Measurements from ENCODE around the gene SPDEF. TPM values are rescaled to one million over a fixed set of nuclear protein-coding genes. Genes with fewer than 3 reads are reported as not detected.

SPDEF gene
- total RNA-seq (2021) (0.85 and 1.4 TPM in 2 replicates), Bru-seq, nascent RNA (percentile 21 among the genes with signal in this experiment), BruChase-seq, experiment 1, labeled RNA remaining after a 2-hour chase (percentile 35 among the genes with signal in this experiment), BruChase-seq, experiment 2, labeled RNA remaining after a 6-hour chase (percentile 30 among the genes with signal in this experiment)
- long read RNA-seq, partial matches to known transcripts = 0 of 3 reads
- long read RNA-seq, other reads (novel, unspliced or antisense) = 0 of 3 reads

DNA sequence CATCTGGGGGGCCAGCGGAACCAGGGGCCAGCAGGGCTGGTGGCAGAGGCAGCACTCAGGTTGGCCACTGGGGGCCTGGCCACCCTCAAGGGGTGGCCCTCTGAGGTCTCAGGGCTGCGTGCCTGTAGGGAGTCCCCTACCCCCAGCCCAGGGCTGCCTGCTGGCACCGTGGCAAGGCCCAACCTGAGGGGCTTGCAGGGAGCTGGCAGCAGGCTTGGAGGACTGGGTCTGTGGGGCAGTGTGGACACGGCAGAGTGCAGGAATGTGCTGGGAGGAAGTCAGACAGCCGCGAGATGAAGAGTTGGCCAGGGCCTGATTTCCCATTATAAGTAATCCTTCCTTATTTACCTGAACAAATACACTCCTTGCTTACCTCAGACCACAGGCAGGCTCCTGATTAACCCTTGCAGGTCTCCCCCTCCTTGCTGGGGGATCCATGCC, at the start of gene SPDEF:
SPDEF (minus strand) TSS at position 299 of the 441 bp plus-strand sequence. CDS start 11,874 bp downstream, outside the sequence.
- ChIA-PET CTCF (no interaction called here), POLR2A (ENCODE audit: unreplicated experiment) (interaction anchor here (0.6 to 0.7 kb wide), 2 partner anchors 29 to 309 kb away, joined by 5 to 11 read pairs; no protein-coding TSS in a partner anchor)
- H3K4me1 ChIP-seq (replicated peaks; ENCODE audit: insufficient read depth) = peaks cover 47% of the 10 kb centered on the region
- H3K36me3 ChIP-seq (ENCODE audit: low read depth) = no peaks in the 10 kb centered on the region
- BruUV-seq (replicated peaks) = no TSS peak
- TF ChIP-seq, protein P1, sequence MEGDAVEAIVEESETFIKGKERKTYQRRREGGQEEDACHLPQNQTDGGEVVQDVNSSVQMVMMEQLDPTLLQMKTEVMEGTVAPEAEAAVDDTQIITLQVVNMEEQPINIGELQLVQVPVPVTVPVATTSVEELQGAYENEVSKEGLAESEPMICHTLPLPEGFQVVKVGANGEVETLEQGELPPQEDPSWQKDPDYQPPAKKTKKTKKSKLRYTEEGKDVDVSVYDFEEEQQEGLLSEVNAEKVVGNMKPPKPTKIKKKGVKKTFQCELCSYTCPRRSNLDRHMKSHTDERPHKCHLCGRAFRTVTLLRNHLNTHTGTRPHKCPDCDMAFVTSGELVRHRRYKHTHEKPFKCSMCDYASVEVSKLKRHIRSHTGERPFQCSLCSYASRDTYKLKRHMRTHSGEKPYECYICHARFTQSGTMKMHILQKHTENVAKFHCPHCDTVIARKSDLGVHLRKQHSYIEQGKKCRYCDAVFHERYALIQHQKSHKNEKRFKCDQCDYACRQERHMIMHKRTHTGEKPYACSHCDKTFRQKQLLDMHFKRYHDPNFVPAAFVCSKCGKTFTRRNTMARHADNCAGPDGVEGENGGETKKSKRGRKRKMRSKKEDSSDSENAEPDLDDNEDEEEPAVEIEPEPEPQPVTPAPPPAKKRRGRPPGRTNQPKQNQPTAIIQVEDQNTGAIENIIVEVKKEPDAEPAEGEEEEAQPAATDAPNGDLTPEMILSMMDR (conservative IDR thresholded peaks at IDR 0.05) = no peak; the same call in 1 of the 2 replicates
- no peak for TF ChIP-seq EZH2 (IDR thresholded peaks at IDR 0.05; ENCODE audit: low read depth)
- intact Hi-C loops (cut with micrococcal nuclease; ENCODE audit: unreplicated experiment) = no loop called here
- H3K9me3 ChIP-seq (ENCODE audit: insufficient read depth, low read depth) = peaks cover 4% of the 10 kb centered on the region; the same call in 1 of the 2 replicates
- no peaks in the 10 kb centered on the region for H3K79me2 ChIP-seq (ENCODE audit: low read depth)
- H3K9me2 ChIP-seq (ENCODE audit: insufficient read depth) = no peaks in the 10 kb centered on the region
- H3K4me3 ChIP-seq = peak within 1 kb of the TSS; percentile 50
- peak within 1 kb of the TSS; percentile 66; the same call in 1 of the 2 replicates for H2AFZ ChIP-seq
- H3K4me2 ChIP-seq = peak within 1 kb of the TSS; percentile 77
- DNase-seq = peak; percentile 43 to 75
- H3K27ac ChIP-seq = 0 out of 2 replicates have a peak within 1 kb of the TSS, but pooled peaks have one; percentile 13
- peaks cover 16% of the 10 kb centered on the region; the same call in 1 of the 2 replicates for H3F3A ChIP-seq (ENCODE audit: insufficient read depth, low read depth)
- H3K27me3 ChIP-seq (ENCODE audit: insufficient read depth, low read depth) = no peaks in the 10 kb centered on the region
- no peaks in the 10 kb centered on the region for H4K20me1 ChIP-seq (ENCODE audit: insufficient read depth)

DNA sequence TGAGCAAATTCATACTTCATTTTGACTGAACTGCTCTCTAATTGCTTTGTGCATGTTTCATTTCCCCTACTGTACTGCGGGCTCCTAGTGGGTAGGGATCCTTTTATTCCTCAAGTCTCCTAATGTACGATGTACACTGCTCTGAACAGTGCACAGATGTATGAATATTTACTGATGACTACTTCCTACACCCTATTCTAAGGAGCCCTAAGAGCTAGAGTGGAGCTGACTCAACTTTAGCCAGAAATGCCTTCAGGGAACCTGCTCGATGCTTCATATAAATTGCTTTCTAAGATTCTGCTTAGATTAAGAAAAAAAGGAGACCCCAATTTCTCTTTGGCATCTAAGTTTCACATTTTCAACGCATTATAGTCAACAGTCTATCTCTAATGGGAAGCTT, 47.6 kb upstream of the SPDEF start:
- Histone ChIP-seq H3K27ac (no peak overlapping the region), H3K4me1 (replicated peaks; ENCODE audit: insufficient read depth) (peaks cover 14% of the 10 kb centered on the region), H3F3A (ENCODE audit: insufficient read depth, low read depth) (peaks cover 15% of the 10 kb centered on the region; the same call in 1 of the 2 replicates), H3K36me3 (ENCODE audit: low read depth) (no peaks in the 10 kb centered on the region), H3K4me3 (no peak overlapping the region), H2AFZ (no peak overlapping the region), H3K79me2 (ENCODE audit: low read depth) (peaks cover 46% of the 10 kb centered on the region), H3K9me3 (ENCODE audit: insufficient read depth, low read depth) (no peaks in the 10 kb centered on the region), H4K20me1 (ENCODE audit: insufficient read depth) (peaks cover 8% of the 10 kb centered on the region), H3K27me3 (ENCODE audit: insufficient read depth, low read depth) (no peaks in the 10 kb centered on the region), H3K9me2 (ENCODE audit: insufficient read depth) (no peaks in the 10 kb centered on the region), H3K4me2 (no peak overlapping the region)
- ChIA-PET POLR2A (ENCODE audit: unreplicated experiment) (interaction anchor here (0.7 kb wide), 1 partner anchor 215 kb away, joined by 4 read pairs; no protein-coding TSS in a partner anchor), CTCF (interaction anchor here (0.7 kb wide), 1 partner anchor 188 kb away, joined by 3 read pairs; no protein-coding TSS in a partner anchor)
- TF ChIP-seq EZH2 (IDR thresholded peaks at IDR 0.05; ENCODE audit: low read depth) = no peak
- TF ChIP-seq, protein P1 (conservative IDR thresholded peaks at IDR 0.05) = no peak
- no peak for DNase-seq
- no TSS peak for BruUV-seq (replicated peaks)
- intact Hi-C loops (cut with micrococcal nuclease; ENCODE audit: unreplicated experiment) = no loop called here

DNA sequence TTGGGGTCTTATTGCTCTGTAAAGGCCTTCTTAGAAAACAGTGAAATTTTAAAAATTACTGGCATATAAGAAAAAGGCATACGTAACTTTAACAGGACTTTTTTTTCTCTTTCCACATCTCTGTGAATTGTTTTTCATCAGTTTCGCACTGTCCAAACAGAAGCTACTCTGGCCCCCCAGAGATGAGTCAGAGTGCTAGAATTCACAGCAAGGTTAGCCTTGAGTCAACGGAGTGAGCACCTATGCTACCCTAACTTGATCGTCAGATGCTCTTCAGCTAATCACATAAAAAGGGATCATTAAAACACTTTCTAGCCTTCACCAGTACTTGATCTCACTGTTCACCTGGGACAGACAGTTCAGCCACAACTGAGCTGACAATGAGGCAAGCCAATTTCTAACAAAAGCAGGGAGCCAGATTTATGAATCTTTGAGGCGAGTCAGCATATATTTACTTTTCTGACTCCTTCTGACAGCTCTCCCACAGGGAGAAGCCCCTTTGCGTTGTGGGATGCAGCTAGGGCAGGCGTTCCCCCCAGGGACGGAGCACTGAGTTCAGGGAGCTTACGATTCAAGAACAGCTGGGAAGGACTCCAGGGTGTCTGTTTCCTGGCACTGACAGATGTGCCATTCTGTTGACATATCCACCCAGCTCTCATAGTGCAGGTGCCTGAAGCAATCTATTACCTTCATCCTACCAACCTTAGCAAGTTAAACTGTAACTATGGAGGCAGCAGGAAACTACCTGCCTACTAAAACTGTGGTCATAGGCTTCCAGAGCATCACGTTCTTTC, 46.4 kb upstream of the SPDEF start:
- H3K9me2 ChIP-seq (ENCODE audit: insufficient read depth) = no peaks in the 10 kb centered on the region
- H3K27ac ChIP-seq = 0 out of 2 replicates have a peak overlapping the region, but pooled peaks have one; percentile 29
- peaks cover 14% of the 10 kb centered on the region for H3K4me1 ChIP-seq (replicated peaks; ENCODE audit: insufficient read depth)
- H3K4me3 ChIP-seq = no peak overlapping the region
- CTCF ChIA-PET = no interaction called here
- peak in 1 of 2 experiments; percentile 36 for DNase-seq
- H4K20me1 ChIP-seq (ENCODE audit: insufficient read depth) = peaks cover 8% of the 10 kb centered on the region
- H3K9me3 ChIP-seq (ENCODE audit: insufficient read depth, low read depth) = no peaks in the 10 kb centered on the region
- POLR2A ChIA-PET (ENCODE audit: unreplicated experiment) = no interaction called here
- peaks cover 40% of the 10 kb centered on the region for H3K79me2 ChIP-seq (ENCODE audit: low read depth)
- H3K36me3 ChIP-seq (ENCODE audit: low read depth) = no peaks in the 10 kb centered on the region
- TF ChIP-seq EZH2 (IDR thresholded peaks at IDR 0.05; ENCODE audit: low read depth) = no peak
- TF ChIP-seq, protein P1 (conservative IDR thresholded peaks at IDR 0.05) = no peak
- intact Hi-C loops (cut with micrococcal nuclease; ENCODE audit: unreplicated experiment) = no loop called here
- no peak overlapping the region; the same call in 1 of the 2 replicates for H3K4me2 ChIP-seq
- no peak overlapping the region for H2AFZ ChIP-seq
- H3K27me3 ChIP-seq (ENCODE audit: insufficient read depth, low read depth) = no peaks in the 10 kb centered on the region
- no TSS peak for BruUV-seq (replicated peaks)
- H3F3A ChIP-seq (ENCODE audit: insufficient read depth, low read depth) = peaks cover 18% of the 10 kb centered on the region; the same call in 1 of the 2 replicates
